ENCODE data around the gene LYRM2. TPM values are rescaled to one million over a fixed set of nuclear protein-coding genes. Genes with fewer than 3 reads are reported as not detected.

LYRM2 gene
- total RNA-seq, 1 experiment from 2014 or later, result 46.6 TPM

GRCh38 chr6:89555806-89556205 is 82.7 kb downstream of the LYRM2 start:
- no peak for DNase-seq (ENCODE audit: low read depth)

DNA sequence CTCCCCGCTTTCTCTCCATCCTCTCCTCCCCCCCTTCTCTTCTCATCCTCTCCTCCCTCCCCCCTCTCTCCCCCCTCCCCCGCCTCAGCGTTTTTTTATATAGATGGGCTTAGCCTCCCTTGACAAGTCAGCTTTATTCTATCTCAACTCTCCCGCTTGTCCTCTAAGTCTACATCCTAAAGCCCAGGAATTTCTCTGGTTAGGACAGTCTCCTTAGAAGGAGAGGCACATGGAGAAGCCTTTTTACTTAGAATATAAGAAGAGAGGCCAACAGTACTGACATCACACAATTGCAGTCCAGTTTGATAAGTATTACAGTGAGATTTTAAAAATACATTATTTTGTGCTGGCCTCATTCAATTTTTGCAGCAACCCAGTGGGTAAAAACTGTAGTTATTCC is 83.5 kb downstream of the LYRM2 start:
- no peak for DNase-seq (ENCODE audit: low read depth)

- DNase-seq (ENCODE audit: low read depth), result no peak
These were observed 84.4 kb downstream of the LYRM2 start for GRCh38 chr6:89554106-89554505.

- DNase-seq (ENCODE audit: low read depth), result no peak
These were observed 85.1 kb downstream of the LYRM2 start for GRCh38 chr6:89553431-89553830.

GRCh38 chr6:89547281-89547680 is 91.3 kb downstream of the LYRM2 start:
- DNase-seq (ENCODE audit: low read depth), result no peak

- DNase-seq (ENCODE audit: low read depth), result no peak
These were observed 95.7 kb downstream of the LYRM2 start for GRCh38 chr6:89542866-89543265.

- no peak for DNase-seq (ENCODE audit: low read depth)
These were observed 96.3 kb downstream of the LYRM2 start for GRCh38 chr6:89542081-89542857.

GRCh38 chr6:89539779-89540178 is 98.8 kb downstream of the LYRM2 start:
- DNase-seq (ENCODE audit: low read depth), result no peak

DNA sequence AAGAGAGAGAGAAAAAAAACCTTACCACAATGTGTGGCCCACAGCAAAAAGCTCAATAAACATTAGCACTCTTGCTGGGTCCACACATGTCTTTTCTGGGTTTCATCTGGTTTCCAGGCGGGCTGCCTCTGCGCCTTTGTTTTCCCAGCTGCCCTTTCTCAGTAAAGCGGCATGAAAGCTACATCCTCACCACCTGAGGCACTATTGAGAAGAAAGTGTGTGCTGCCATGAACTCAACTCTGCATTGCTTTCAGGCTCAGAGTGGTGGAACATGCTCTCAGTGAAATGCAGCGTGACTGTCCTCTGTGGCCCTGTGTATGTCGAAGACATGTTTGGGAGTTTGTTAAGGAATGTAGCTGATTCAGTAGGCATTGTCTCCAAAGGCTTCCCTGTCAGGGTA is 102.3 kb downstream of the LYRM2 start:
- DNase-seq (ENCODE audit: low read depth), result peak; percentile 3

DNA sequence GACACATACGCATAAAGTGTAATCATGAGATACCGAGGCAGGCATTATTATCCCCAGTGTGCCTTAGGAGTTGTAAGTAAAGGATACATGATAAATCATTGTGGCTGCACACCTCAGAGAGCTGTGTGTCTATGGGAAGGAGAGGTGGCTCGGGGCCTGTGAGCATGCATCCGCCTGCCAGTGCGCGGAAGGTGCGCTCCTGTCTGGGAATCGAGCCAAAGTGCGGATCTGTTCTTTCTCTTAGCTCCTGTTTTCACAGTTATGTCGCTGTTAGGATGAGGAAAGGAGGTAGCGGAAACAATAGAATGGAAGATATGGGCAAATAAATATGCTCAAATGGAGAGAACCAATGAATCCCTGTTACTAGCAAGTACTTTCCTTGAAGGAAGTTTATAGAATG is 107.6 kb downstream of the LYRM2 start:
- no peak for DNase-seq (ENCODE audit: low read depth)

DNA sequence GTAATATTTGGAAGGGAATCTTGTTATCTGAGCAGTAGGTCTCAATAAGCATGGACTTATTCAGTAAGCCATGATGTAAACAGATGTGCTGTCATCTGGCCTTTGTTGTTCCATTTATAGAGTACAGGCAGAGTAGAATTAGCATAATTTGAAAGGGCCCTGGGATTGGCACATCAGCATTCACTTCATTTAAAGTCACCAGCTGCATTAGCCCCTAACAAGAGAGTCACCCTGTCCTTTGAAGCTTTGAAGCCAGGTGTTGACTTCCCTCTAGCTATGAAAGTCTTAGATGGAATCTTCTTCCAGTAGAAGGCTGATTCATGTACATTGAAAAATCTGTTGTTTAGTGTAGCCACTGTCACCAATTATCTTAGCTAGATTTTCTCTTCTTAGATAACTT is 109.7 kb downstream of the LYRM2 start:
- DNase-seq (ENCODE audit: low read depth), result no peak

GRCh38 chr6:89527634-89528033 is 110.9 kb downstream of the LYRM2 start:
- DNase-seq (ENCODE audit: low read depth), result no peak

DNA sequence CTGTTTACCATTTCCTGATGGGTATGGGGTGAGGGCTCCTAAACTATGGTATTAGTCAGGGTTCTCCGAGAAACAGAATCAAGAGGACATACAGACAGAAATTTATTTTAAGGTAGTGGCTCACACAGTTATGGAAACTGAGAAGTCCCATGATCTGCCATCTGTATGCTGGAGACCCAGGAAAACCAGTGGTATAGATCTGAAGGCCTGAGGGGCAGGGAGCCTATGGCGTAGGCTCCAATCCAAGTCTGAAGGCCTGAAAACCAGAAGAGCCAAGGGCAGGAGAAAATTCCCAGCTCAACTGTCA is 112.0 kb downstream of the LYRM2 start:
- no peak for DNase-seq (ENCODE audit: low read depth)

DNA sequence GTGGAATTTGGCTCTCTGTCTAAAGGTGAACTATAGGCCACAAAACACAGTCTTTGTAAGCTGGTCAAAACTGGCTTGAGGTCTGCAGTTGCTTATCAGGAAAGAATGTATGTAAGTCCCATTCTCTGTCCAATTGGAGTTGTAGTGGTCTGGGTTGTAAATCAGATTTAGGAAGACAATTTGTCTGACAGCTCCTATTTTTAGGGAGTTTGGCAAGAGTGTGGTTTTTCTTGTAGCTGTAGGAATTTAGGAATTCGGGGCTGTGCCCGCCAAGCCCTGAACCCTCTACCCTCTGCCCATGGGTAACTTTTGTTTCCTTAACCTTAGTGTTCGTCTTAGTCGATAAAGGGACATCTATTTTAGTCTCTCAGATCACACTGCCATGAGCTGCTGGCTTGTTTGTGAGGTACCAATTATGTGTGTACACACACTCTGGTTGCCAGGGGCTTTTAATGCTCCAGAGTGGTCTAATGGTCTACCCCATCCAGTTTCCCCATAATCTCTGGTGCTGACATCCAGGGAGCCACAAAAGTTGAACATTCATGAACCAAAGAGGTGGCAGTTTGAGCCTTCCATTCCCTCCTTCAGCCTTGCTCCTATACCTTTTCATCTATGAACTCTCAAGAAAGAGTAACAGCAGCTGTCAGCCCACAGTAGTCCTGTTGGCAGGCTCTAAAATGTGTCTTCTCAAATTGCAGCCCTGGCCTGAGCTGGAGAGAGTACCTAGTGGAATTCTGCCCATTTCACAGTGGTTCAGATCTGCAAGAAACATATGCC is 112.6 kb downstream of the LYRM2 start:
- no peak for DNase-seq (ENCODE audit: low read depth)

GRCh38 chr6:89522778-89523177 is 115.8 kb downstream of the LYRM2 start:
- no peak for DNase-seq (ENCODE audit: low read depth)

GRCh38 chr6:89520736-89521135 is 117.8 kb downstream of the LYRM2 start:
- DNase-seq (ENCODE audit: low read depth), result no peak

DNA sequence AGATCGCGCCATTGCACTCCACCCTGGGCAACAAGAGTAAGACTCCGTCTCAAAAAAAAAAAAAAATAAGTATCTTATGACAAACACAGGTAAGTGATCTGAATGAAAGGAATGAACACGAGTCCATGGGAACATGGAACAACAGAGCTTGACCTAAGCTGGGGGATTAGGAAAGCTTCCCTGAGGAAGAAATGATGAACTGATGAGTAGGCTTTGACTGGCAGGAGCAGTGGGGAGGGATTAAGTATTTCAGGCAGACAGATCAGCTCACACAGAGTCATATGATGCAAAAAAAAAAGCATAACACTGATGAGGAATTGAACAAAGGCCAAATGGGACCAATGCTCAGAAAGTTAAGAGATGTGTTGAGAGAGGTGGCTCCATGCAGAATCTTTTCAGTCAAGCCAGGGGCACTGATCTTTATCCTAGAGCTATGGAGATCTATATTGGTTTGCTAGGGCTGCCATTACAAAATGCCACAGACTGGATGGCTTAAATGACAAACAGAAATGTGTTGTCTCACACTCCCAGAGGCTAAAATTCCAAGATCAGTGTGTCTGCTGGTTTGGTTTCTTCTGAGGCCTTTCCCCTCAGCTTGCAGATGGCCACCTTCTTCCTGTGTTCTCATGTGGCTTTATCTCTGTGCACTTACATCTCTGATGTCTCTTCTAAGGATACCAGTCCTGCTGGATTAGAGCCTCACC is 120.0 kb downstream of the LYRM2 start:
- peak; percentile 29 for DNase-seq (ENCODE audit: low read depth)

Other genes with a start within 250 kb of the LYRM2 start
- 0.06 and 0.63 TPM in 2 replicates for gene RRAGD, start 226.5 kb downstream of the LYRM2 start, total RNA-seq (2014; rRNA removed)
- 0.17 TPM in 1 of 2 replicates, not detected in the other for gene ANKRD6, start 205.6 kb downstream of the LYRM2 start, total RNA-seq (2014; rRNA removed)
- gene MDN1, start 181.0 kb upstream of the LYRM2 start, total RNA-seq (2014; rRNA removed), result 13.5 and 22.0 TPM in 2 replicates
- 16.6 and 17.6 TPM in 2 replicates for gene CASP8AP2, start 191.1 kb upstream of the LYRM2 start, total RNA-seq (2014; rRNA removed)

Measured in LHCN-M2 (cell line).